ENCODE data around the gene PLAAT1. TPM values are rescaled to one million over a fixed set of nuclear protein-coding genes. Genes with fewer than 3 reads are reported as not detected.

The PLAAT1 gene
- polyA plus RNA-seq, 1 donor from 2014 or later: 10.7 TPM

DNA sequence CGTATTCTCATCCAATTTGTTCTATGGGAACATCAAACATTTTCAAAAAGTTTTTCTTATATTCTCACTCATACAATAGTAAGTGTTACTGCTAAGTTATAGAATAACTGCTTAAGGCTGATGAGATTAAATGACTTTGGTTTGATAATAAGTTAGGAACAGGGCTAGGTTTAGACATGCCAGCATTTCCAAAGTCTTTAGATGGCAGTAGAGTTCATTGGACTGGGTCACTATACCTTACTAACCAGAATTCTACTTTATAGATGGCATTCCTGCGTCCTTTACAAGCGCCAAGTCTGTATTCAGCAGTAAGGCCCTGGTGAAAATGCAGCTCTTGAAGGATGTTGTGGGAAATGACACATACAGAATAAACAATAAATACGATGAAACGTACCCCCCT is 21.7 kb downstream of the PLAAT1 start:
- no peaks in the 10 kb centered on the region for H3K36me3 ChIP-seq (ENCODE audit: insufficient read depth, low read length)
- H3K27me3 ChIP-seq (ENCODE audit: insufficient read depth, low read depth, low read length): no peaks in the 10 kb centered on the region
- H3K9me3 ChIP-seq (ENCODE audit: low read length): no peaks in the 10 kb centered on the region
- H3K79me2 ChIP-seq (replicated peaks; ENCODE audit: insufficient read depth, low read length): no peaks in the 10 kb centered on the region
- H3K9ac ChIP-seq (ENCODE audit: low read length): no peak overlapping the region
- no peak overlapping the region for H3K27ac ChIP-seq (ENCODE audit: low read length)
- no peak overlapping the region for H2AFZ ChIP-seq (ENCODE audit: low read depth, low read length)
- H3K4me2 ChIP-seq (ENCODE audit: low read length): no peak overlapping the region
- no peak for TF ChIP-seq TAF1 (IDR thresholded peaks at IDR 0.05; ENCODE audit: low read depth)
- TF ChIP-seq SMC3 (conservative IDR thresholded peaks at IDR 0.05; ENCODE audit: poor library complexity): no peak
- no peak for TF ChIP-seq POLR2AphosphoS5 (IDR thresholded peaks at IDR 0.05)
- no peak for TF ChIP-seq EP300 (conservative IDR thresholded peaks at IDR 0.05; ENCODE audit: poor library complexity, severe bottlenecking)
- TF ChIP-seq RAD21 (conservative IDR thresholded peaks at IDR 0.05): no peak
- TF ChIP-seq CTCF (IDR thresholded peaks at IDR 0.05; ENCODE audit: poor library complexity, severe bottlenecking): no peak
- TF ChIP-seq MXI1 (conservative IDR thresholded peaks at IDR 0.05; ENCODE audit: poor library complexity, severe bottlenecking): no peak
- TF ChIP-seq EZH2 (IDR thresholded peaks at IDR 0.05; ENCODE audit: borderline replicate concordance, insufficient read depth, low read length, poor library complexity, severe bottlenecking): no peak
- TF ChIP-seq REST (IDR thresholded peaks at IDR 0.05; ENCODE audit: borderline replicate concordance): no peak
- H3F3A ChIP-seq (ENCODE audit: insufficient read depth, low read length, poor library complexity, severe bottlenecking): no peaks in the 10 kb centered on the region
- H3K4me3 ChIP-seq (ENCODE audit: low read length): no peak overlapping the region
- no peaks in the 10 kb centered on the region for H4K20me1 ChIP-seq (ENCODE audit: insufficient read depth)
- H3K9me2 ChIP-seq (ENCODE audit: insufficient read depth, low read length): no peaks in the 10 kb centered on the region

DNA sequence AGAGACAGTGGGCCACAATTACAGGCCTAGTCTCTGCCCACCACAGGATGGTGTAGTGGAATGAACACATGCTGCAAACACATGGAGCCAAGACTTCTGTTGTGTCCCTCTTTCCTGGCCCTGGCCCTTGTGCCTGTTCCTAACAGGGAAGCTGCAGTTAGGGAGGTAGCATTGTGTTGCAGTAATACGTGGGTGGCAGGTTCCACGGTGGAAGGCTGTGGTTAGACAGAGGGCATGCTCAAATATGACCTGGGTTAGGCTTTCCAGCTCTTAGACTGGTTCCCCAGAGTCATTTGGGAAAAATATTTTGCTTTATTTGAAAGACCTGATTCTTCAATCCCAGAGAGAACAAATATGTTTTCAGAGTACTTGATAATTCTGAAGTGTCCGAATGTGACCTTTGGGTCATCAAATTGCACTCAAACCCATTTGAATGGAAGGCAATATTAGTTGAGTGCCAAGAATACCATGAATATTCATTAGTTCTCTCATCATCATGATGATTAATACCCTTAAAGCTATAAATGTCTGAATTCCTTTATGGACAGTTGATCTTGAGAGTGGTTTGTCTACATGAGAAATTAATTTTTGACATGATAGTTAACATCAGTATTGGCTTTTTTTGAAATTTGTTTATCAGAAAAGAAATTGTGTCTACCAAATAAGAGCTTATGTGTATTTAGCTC is 28.5 kb downstream of the PLAAT1 start:
- Histone ChIP-seq H3K9me3 (ENCODE audit: low read length) (no peaks in the 10 kb centered on the region), H3K27ac (ENCODE audit: low read length) (no peak overlapping the region), H3K9ac (ENCODE audit: low read length) (no peak overlapping the region), H4K20me1 (ENCODE audit: insufficient read depth) (no peaks in the 10 kb centered on the region), H3K36me3 (ENCODE audit: insufficient read depth, low read length) (no peaks in the 10 kb centered on the region), H3K4me2 (ENCODE audit: low read length) (no peak overlapping the region), H3K27me3 (ENCODE audit: insufficient read depth, low read depth, low read length) (no peaks in the 10 kb centered on the region), H3K4me3 (ENCODE audit: low read length) (no peak overlapping the region), H3K79me2 (replicated peaks; ENCODE audit: insufficient read depth, low read length) (no peaks in the 10 kb centered on the region), H3K9me2 (ENCODE audit: insufficient read depth, low read length) (no peaks in the 10 kb centered on the region), H2AFZ (ENCODE audit: low read depth, low read length) (no peak overlapping the region), H3F3A (ENCODE audit: insufficient read depth, low read length, poor library complexity, severe bottlenecking) (no peaks in the 10 kb centered on the region)
- TF ChIP-seq EZH2 (IDR thresholded peaks at IDR 0.05; ENCODE audit: borderline replicate concordance, insufficient read depth, low read length, poor library complexity, severe bottlenecking): no peak
- TF ChIP-seq REST (IDR thresholded peaks at IDR 0.05; ENCODE audit: borderline replicate concordance): no peak
- no peak for TF ChIP-seq EP300 (conservative IDR thresholded peaks at IDR 0.05; ENCODE audit: poor library complexity, severe bottlenecking)
- TF ChIP-seq POLR2AphosphoS5 (IDR thresholded peaks at IDR 0.05): no peak
- TF ChIP-seq MXI1 (conservative IDR thresholded peaks at IDR 0.05; ENCODE audit: poor library complexity, severe bottlenecking): no peak
- TF ChIP-seq SMC3 (conservative IDR thresholded peaks at IDR 0.05; ENCODE audit: poor library complexity): no peak
- no peak for TF ChIP-seq TAF1 (IDR thresholded peaks at IDR 0.05; ENCODE audit: low read depth)
- no peak for TF ChIP-seq CTCF (IDR thresholded peaks at IDR 0.05; ENCODE audit: poor library complexity, severe bottlenecking)
